H9 (cell line): ENCODE data around the gene CLMN. TPM values are rescaled to one million over a fixed set of nuclear protein-coding genes. Genes with fewer than 3 reads are reported as not detected.

Source experiments
- DNase-seq: peaks from one replicate; pipeline ENCODE4 v3.0.0-alpha.2; 2017
- H2AFZ ChIP-seq: one replicate; pipeline ENCODE4 v1.6.1; 2013; ENCODE audit warnings: mild to moderate bottlenecking, low read length, control low read depth, moderate library complexity
- H2AK5ac ChIP-seq: 2 replicates; pipeline ENCODE4 v1.6.1; 2013; ENCODE audit warnings: low read length, control low read depth, mixed read lengths; ENCODE audit not compliant: insufficient read length
- H2BK120ac ChIP-seq: one replicate; pipeline ENCODE4 v1.6.1; 2013; ENCODE audit warnings: low read depth, mild to moderate bottlenecking, low read length, control low read depth, inconsistent platforms; ENCODE audit not compliant: poor library complexity, severe bottlenecking
- H2BK12ac ChIP-seq: 2 replicates; pipeline ENCODE4 v1.6.1; 2013; ENCODE audit warnings: low read length, control low read depth, mixed read lengths, low read depth; ENCODE audit not compliant: insufficient read length
- H2BK15ac ChIP-seq: 2 replicates; pipeline ENCODE4 v1.6.1; 2013; ENCODE audit warnings: low read depth, low read length, control low read depth
- H2BK20ac ChIP-seq: one replicate; pipeline ENCODE4 v1.6.1; 2013; ENCODE audit warnings: low read depth, mild to moderate bottlenecking, low read length, control low read depth, inconsistent platforms; ENCODE audit not compliant: poor library complexity, severe bottlenecking
- H2BK5ac ChIP-seq: 2 replicates; pipeline ENCODE4 v1.6.1; 2013; ENCODE audit warnings: low read length, control low read depth, mixed read lengths; ENCODE audit not compliant: insufficient read length
- H3K14ac ChIP-seq: 2 replicates; pipeline ENCODE4 v1.6.1; 2013; ENCODE audit warnings: low read length, control low read depth; ENCODE audit not compliant: insufficient read depth
- H3K18ac ChIP-seq: 2 replicates; pipeline ENCODE4 v1.6.1; 2013; ENCODE audit warnings: low read depth, mild to moderate bottlenecking, mixed read lengths, low read length, control low read depth; ENCODE audit not compliant: insufficient read length
- H3K23ac ChIP-seq: 2 replicates; pipeline ENCODE4 v1.6.1; 2013; ENCODE audit warnings: low read length, control low read depth, mixed read lengths, low read depth; ENCODE audit not compliant: insufficient read length
- H3K23me2 ChIP-seq: 2 replicates; pipeline ENCODE4 v1.6.1; 2013; ENCODE audit warnings: low read depth, mild to moderate bottlenecking, mixed read lengths, low read length, control low read depth; ENCODE audit not compliant: insufficient read length, poor library complexity, severe bottlenecking
- H3K27ac ChIP-seq: 2 replicates; pipeline ENCODE4 v1.5.1; 2013; ENCODE audit warnings: low read length, control low read depth, mixed read lengths, low read depth; ENCODE audit not compliant: insufficient read length
- H3K27me3 ChIP-seq: 2 replicates; pipeline ENCODE4 v1.6.1; 2013; ENCODE audit warnings: low read length, control low read depth, inconsistent platforms; ENCODE audit not compliant: insufficient read depth
- H3K4ac ChIP-seq: 2 replicates; pipeline ENCODE4 v1.6.1; 2013; ENCODE audit warnings: low read depth, mild to moderate bottlenecking, control low read depth, inconsistent platforms, low read length, moderate library complexity
- H3K4me1 ChIP-seq: 2 replicates; pipeline ENCODE4 v1.6.1; 2013; ENCODE audit warnings: low read length, control low read depth, inconsistent platforms; ENCODE audit not compliant: insufficient read depth
- H3K4me2 ChIP-seq: 2 replicates; pipeline ENCODE4 v1.6.1; 2013; ENCODE audit warnings: low read length, control low read depth, mixed read lengths; ENCODE audit not compliant: insufficient read length, insufficient read depth
- H3K56ac ChIP-seq: 2 replicates; pipeline ENCODE4 v1.6.1; 2013; ENCODE audit warnings: low read depth, mild to moderate bottlenecking, mixed read lengths, low read length, control low read depth; ENCODE audit not compliant: insufficient read length
- H3K79me1 ChIP-seq: 2 replicates; pipeline ENCODE4 v1.6.1; 2013; ENCODE audit warnings: low read depth, mild to moderate bottlenecking, moderate library complexity, low read length, control low read depth, inconsistent platforms; ENCODE audit not compliant: insufficient read depth, poor library complexity, severe bottlenecking
- H3K79me2 ChIP-seq: 2 replicates; pipeline ENCODE4 v1.6.1; 2013; ENCODE audit warnings: low read length, control low read depth, inconsistent platforms; ENCODE audit not compliant: insufficient read depth
- H3K9ac ChIP-seq: 2 replicates; pipeline ENCODE4 v1.6.1; 2013; ENCODE audit warnings: low read length, control low read depth, mixed read lengths; ENCODE audit not compliant: insufficient read length; ENCODE audit errors: extremely low read depth
- H3K9me3 ChIP-seq: one replicate; pipeline ENCODE4 v1.6.1; 2013; ENCODE audit warnings: low read depth, low read length, inconsistent platforms; ENCODE audit not compliant: control insufficient read depth
- H3T11ph ChIP-seq: one replicate; pipeline ENCODE4 v1.6.1; 2013; ENCODE audit warnings: mild to moderate bottlenecking, low read length, control low read depth, inconsistent platforms
- H4K20me1 ChIP-seq: one replicate; pipeline ENCODE4 v1.6.1; 2013; ENCODE audit not compliant: control insufficient read depth, insufficient read length, insufficient read depth
- H4K5ac ChIP-seq: 2 replicates; pipeline ENCODE4 v1.6.1; 2013; ENCODE audit warnings: low read depth, mild to moderate bottlenecking, mixed read lengths, low read length, control low read depth; ENCODE audit not compliant: insufficient read length
- H4K8ac ChIP-seq: replicated peaks from 2 replicates; pipeline ENCODE4 v1.6.1; 2013; ENCODE audit warnings: low read length, control low read depth, mixed read lengths, low read depth; ENCODE audit not compliant: insufficient read length
- H4K91ac ChIP-seq: 2 replicates; pipeline ENCODE4 v1.6.1; 2013; ENCODE audit warnings: low read depth, mild to moderate bottlenecking, moderate library complexity, mixed read lengths, low read length, control low read depth; ENCODE audit not compliant: insufficient read length
- H3K27ac Mint-ChIP-seq, 3 experiments: 2 replicates in 2 of 3; 3 replicates in 1 of 3; pipeline ENCODE4 v1.8.0; 2020 to 2021; ENCODE audit warnings: mixed read lengths in 3 of 3, mild to moderate bottlenecking in 1 of 3, moderate library complexity in 1 of 3
- H3K27me3 Mint-ChIP-seq: 2 replicates; pipeline ENCODE4 v1.8.0; 2021; ENCODE audit warnings: low read depth, mild to moderate bottlenecking, moderate library complexity, mixed read lengths
- H3K36me3 Mint-ChIP-seq, 3 experiments: 2 replicates in 2 of 3; 3 replicates in 1 of 3; pipeline ENCODE4 v1.8.0; 2020 to 2021; ENCODE audit warnings: low read depth in 3 of 3, mixed read lengths in 3 of 3; ENCODE audit not compliant: insufficient read depth in 1 of 3
- H3K4me1 Mint-ChIP-seq, 2 experiments: 2 replicates each; pipeline ENCODE4 v1.8.0; 2020; ENCODE audit warnings: mixed read lengths in 2 of 2
- H3K4me3 Mint-ChIP-seq, 2 experiments: 2 replicates in 1 of 2; 3 replicates in 1 of 2; pipeline ENCODE4 v1.8.0; 2020 to 2021; ENCODE audit warnings: mild to moderate bottlenecking in 2 of 2, mixed read lengths in 2 of 2, moderate library complexity in 1 of 2
- H3K9me3 Mint-ChIP-seq, 2 experiments: 2 replicates in 1 of 2; 3 replicates in 1 of 2; pipeline ENCODE4 v1.8.0; 2020; ENCODE audit warnings: mild to moderate bottlenecking in 2 of 2, mixed read lengths in 2 of 2, moderate library complexity in 1 of 2
- WGBS: extraction: QIAGEN DNeasy Blood & Tissue Kit; methylation state at CpG from one replicate; pipeline ENCODE4 v1.1.7; 2013; ENCODE audit warnings: missing lambda C conversion rate, low lambda C conversion rate, mixed read lengths; ENCODE audit not compliant: insufficient read length; ENCODE audit errors: extremely low coverage; 5-methylcytosine and 5-hydroxymethylcytosine counted together
- total RNA-seq: library from RNA; stranded (reverse); gene quantifications from 2 replicates; pipeline ENCODE4 v1.2.1, GENCODE V29; 2021
- TF ChIP-seq, protein P1 (sequence below): fragments of 200-600 bp; sonication (generic); conservative IDR thresholded peaks from 3 replicates; pipeline ENCODE4 v1.8.0; 2021; ENCODE audit warnings: antibody characterized with exemption, mild to moderate bottlenecking

CLMN gene
- total RNA-seq, 1 experiment from 2014 or later: 7.6 TPM

DNA sequence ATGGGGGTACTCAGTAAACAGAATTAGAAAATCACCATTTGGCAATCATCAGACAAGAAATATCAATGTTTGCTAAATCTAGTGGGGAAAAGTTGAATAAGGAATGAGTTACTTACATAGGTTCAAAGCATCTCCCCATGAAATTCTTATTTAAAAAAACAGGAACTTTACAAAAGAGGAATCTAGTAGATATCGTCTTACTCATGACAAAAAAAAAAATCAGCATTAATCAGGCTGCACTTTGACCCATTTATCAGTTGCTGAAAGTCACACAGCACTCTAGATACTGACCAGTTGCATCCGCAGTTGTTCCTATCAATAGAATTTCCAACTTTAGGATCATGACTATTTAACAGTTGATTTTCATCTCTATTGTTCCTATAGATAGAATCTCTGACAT is 156.6 kb downstream of the CLMN start:
- Histone ChIP-seq H3K27me3 (no peaks in the 10 kb centered on the region; the same call in 1 of the 2 replicates), H2BK120ac (no peak overlapping the region), H2BK12ac (no peak overlapping the region), H2BK5ac (no peak overlapping the region), H3K18ac (no peak overlapping the region), H3K79me2 (no peaks in the 10 kb centered on the region), H2BK20ac (no peak overlapping the region), H3T11ph (no peak overlapping the region), H3K23ac (no peak overlapping the region), H3K4me2 (no peak overlapping the region), H2BK15ac (no peak overlapping the region), H4K20me1 (no peaks in the 10 kb centered on the region), H3K79me1 (no peaks in the 10 kb centered on the region), H2AFZ (no peak overlapping the region), H4K91ac (no peak overlapping the region), H3K23me2 (peaks cover under 1% of the 10 kb centered on the region), H2AK5ac (no peak overlapping the region), H3K27ac (no peak overlapping the region), H3K14ac (no peak overlapping the region), H3K4me1 (no peaks in the 10 kb centered on the region; the same call in 1 of the 2 replicates), H3K9me3 (peaks cover 6% of the 10 kb centered on the region), H3K4ac (no peak overlapping the region), H3K56ac (no peak overlapping the region), H3K9ac (no peak overlapping the region), H4K5ac (no peak overlapping the region), H4K8ac (no peak overlapping the region)
- Mint-ChIP-seq H3K9me3 (peaks cover 19 to 26% of the 10 kb centered on the region in 2 experiments), H3K27ac (peak overlapping the region in 1 of 3 experiments; percentile 29; a peak in 1 of 7 replicates), H3K27me3 (no peaks in the 10 kb centered on the region), H3K4me3 (no peak overlapping the region), H3K4me1 (peaks cover 25 to 32% of the 10 kb centered on the region in 2 experiments), H3K36me3 (peaks cover 10 to 39% (median 12%) of the 10 kb centered on the region in 3 experiments; a peak in 6 of 7 replicates)
- no peak for DNase-seq
- TF ChIP-seq, protein P1, sequence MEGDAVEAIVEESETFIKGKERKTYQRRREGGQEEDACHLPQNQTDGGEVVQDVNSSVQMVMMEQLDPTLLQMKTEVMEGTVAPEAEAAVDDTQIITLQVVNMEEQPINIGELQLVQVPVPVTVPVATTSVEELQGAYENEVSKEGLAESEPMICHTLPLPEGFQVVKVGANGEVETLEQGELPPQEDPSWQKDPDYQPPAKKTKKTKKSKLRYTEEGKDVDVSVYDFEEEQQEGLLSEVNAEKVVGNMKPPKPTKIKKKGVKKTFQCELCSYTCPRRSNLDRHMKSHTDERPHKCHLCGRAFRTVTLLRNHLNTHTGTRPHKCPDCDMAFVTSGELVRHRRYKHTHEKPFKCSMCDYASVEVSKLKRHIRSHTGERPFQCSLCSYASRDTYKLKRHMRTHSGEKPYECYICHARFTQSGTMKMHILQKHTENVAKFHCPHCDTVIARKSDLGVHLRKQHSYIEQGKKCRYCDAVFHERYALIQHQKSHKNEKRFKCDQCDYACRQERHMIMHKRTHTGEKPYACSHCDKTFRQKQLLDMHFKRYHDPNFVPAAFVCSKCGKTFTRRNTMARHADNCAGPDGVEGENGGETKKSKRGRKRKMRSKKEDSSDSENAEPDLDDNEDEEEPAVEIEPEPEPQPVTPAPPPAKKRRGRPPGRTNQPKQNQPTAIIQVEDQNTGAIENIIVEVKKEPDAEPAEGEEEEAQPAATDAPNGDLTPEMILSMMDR: no peak
- WGBS: no CpG with 5 or more reads among the region's 2 CpGs
